Inflammatory macrophage treated with lipopolysaccharide for 1 hour (primary cell): ENCODE data around the gene USO1.

Source experiments
- DNase-seq, 2 donors: peaks; one replicate each; pipeline ENCODE4 v3.0.0-alpha.2; 2020 to 2022

The USO1 gene

GRCh38 chr4:75848171-75848760, 123.9 kb downstream of the USO1 start:
- peak; percentile 77 to 80 for DNase-seq

- DNase-seq: no peak
Measured at GRCh38 chr4:75848891-75849290, 124.5 kb downstream of the USO1 start.

DNA sequence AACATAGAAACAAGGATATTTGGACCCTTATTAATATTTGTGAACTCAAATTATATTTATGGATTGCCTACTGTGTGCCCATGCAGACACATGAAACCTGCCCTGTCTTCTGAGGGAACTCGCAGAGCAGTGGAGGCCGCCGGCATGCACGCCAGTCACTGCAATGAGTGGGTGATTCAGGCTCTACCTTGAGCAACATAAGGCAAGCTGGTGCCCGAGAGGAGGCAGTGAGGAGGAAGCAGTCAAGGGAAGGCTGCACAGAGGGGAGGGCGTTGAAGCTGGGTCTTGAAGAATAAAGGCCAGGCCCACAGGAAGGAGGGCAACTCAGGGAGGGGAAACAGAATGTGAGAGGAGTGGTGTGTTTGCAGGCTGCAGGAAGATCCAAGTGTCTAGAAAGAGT, 125.1 kb downstream of the USO1 start:
- DNase-seq: peak; percentile 54 to 70

- DNase-seq: no peak
Measured at GRCh38 chr4:75858721-75859120, 134.3 kb downstream of the USO1 start.

DNA sequence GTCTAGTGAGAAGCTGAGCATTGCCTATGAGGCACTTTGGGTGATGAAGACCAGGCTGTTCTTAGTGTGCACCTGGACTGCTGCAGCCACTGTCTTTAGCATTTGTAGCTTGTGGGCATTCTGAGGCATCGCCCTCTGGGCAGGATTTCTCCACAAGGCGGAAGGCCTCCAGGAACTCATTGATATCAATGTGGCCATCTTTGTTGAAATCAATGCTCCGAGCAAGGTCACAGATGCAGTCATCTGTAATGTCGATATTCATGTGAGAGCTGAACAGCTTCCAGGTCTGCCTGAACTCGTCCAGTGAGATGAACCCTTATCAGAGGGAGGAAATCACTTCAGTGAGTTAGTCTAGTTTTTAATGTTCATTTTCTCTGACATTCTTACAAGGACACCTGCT, 136.2 kb downstream of the USO1 start:
- no peak for DNase-seq
